Glomerular endothelial cell (primary cell): Measurements from ENCODE around the gene S100A6. TPM values are rescaled to one million over a fixed set of nuclear protein-coding genes. Genes with fewer than 3 reads are reported as not detected.

Experiments used
- DNase-seq: peaks from one replicate; pipeline ENCODE4 v3.0.0-alpha.2; 2011; ENCODE audit warnings: low read depth, low spot score; ENCODE audit errors: extremely low read depth
- total RNA-seq: library from RNA; depleted of rRNA; stranded (reverse); fragments of >200 nt; gene quantifications from 2 replicates; pipeline ENCODE4 v1.2.3, GENCODE V29; 2015

Gene S100A6
- total RNA-seq, 1 donor from 2014 or later: 581 TPM

DNA sequence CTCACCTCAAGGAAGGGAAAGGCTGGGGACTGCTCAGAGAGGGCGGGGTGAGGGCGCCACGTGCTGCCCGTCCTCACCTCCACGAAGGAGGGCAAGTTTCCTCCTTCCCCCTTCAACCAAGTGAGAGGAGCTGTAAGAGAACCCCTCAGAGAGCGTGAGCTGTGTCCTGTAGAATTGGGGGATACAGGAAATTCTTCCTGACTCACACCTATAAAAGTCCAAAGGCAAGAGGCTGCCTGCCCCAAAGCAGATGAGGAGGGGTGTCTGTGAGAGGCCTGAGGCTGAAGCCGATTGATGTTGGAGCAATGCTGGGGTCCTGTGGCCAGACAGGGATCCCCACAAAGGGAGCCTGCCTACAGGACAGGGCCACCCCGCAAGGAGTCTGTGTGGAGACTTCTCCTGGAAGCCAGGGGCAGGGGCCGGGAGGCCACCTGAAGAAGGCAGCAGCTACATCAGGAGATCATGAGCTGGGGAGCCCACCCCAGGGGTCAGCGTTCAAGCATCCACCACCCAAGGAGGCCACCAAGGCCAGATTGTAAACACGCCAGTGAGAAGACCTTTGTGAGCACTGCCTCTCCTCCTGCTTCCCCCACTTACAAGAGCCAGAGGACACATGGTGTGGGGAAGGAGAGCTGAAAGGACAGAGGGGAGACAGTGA lies 27.7 kb downstream of the S100A6 start:
- no peak for DNase-seq

GRCh38 chr1:153506831-153507413 lies 28.9 kb downstream of the S100A6 start:
- DNase-seq: no peak

- DNase-seq: no peak
Observed at GRCh38 chr1:153506386-153506785, 29.4 kb downstream of the S100A6 start.

GRCh38 chr1:153505576-153505975 lies 30.2 kb downstream of the S100A6 start:
- no peak for DNase-seq

- DNase-seq: no peak
Observed at GRCh38 chr1:153503766-153504165, 32.0 kb downstream of the S100A6 start.

DNA sequence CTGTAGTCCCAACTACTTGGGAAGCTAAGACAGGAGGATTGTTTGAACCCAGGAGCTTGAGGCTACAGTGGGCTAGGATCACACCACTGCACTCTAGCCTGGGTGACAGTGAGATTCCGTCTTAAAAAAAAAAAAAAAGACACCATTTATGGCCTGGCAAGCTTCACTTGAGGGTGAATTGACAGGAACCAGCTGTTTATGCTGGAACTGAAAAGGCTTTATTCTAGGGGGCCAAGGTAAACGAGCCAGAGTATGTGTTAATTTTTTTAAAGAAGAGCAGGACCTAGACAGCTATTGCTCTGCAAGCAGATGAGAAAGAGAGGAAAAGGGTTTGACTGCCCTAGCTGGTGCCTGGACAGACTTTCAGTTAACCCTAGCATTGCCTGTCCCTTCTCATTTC lies 37.0 kb downstream of the S100A6 start:
- no peak for DNase-seq

GRCh38 chr1:153495536-153495935 lies 40.3 kb downstream of the S100A6 start:
- no peak for DNase-seq

- DNase-seq: peak; percentile 33
Observed at GRCh38 chr1:153494976-153495535, 40.7 kb downstream of the S100A6 start.

GRCh38 chr1:153493343-153493960 lies 42.3 kb downstream of the S100A6 start:
- DNase-seq: no peak

GRCh38 chr1:153490272-153491051 lies 45.3 kb downstream of the S100A6 start:
- DNase-seq: no peak

GRCh38 chr1:153488731-153489130 lies 47.1 kb downstream of the S100A6 start:
- DNase-seq: no peak

DNA sequence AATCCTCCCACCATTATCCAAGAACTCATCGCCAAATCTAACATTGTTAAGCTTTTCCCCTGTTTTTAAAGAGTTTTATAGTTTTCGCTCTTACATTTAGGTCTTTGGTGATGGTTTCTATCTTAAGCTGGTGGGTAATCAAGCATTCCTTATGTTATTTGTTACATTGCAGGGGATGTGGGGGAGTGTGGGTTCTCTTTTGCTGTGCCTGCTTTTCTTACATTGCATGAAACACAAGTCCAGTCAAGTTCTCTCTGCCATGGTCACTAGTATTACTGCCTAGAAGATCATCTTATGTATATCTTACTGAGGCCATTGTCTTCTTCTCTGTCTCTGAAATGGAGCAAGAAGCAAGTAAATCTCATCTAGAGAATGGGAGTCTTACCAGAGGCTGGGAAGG lies 48.1 kb downstream of the S100A6 start:
- no peak for DNase-seq

- DNase-seq: no peak
Observed at GRCh38 chr1:153485863-153486262, 49.9 kb downstream of the S100A6 start.

Other genes starting within 250 kb of the S100A6 start
- not detected in 2 replicates for gene PGLYRP3, start 223.0 kb downstream of the S100A6 start, total RNA-seq
- not detected in 2 replicates for gene PGLYRP4, start 187.2 kb downstream of the S100A6 start, total RNA-seq
- gene S100A9, start 178.1 kb downstream of the S100A6 start, total RNA-seq: not detected in 2 replicates
- gene S100A12, start 160.4 kb downstream of the S100A6 start, total RNA-seq: not detected in 2 replicates
- gene S100A8, start 144.9 kb downstream of the S100A6 start, total RNA-seq: not detected in 2 replicates
- not detected in 2 replicates for gene S100A7A, start 119.5 kb downstream of the S100A6 start, total RNA-seq
- not detected in 2 replicates for gene S100A7, start 75.3 kb downstream of the S100A6 start, total RNA-seq
- not detected in 2 replicates for gene S100A5, start 4.9 kb upstream of the S100A6 start, total RNA-seq
- gene S100A4, start 9.8 kb upstream of the S100A6 start, total RNA-seq: 7.1 and 17.2 TPM in 2 replicates
- 6.8 and 6.9 TPM in 2 replicates for gene S100A3, start 13.3 kb upstream of the S100A6 start, total RNA-seq
- 3.9 and 9.4 TPM in 2 replicates for gene S100A2, start 29.9 kb upstream of the S100A6 start, total RNA-seq
- 582 and 906 TPM in 2 replicates for gene S100A16, start 77.1 kb upstream of the S100A6 start, total RNA-seq
- not detected in 2 replicates for gene S100A14, start 80.3 kb upstream of the S100A6 start, total RNA-seq
- gene S100A13, start 91.5 kb upstream of the S100A6 start, total RNA-seq: 104 and 206 TPM in 2 replicates
- not detected in 2 replicates for gene S100A1, start 92.4 kb upstream of the S100A6 start, total RNA-seq
- 28.3 and 43.9 TPM in 2 replicates for gene CHTOP, start 98.1 kb upstream of the S100A6 start, total RNA-seq
- gene SNAPIN, start 122.7 kb upstream of the S100A6 start, total RNA-seq: 41.4 and 56.2 TPM in 2 replicates
- 179 and 241 TPM in 2 replicates for gene ILF2, start 135.0 kb upstream of the S100A6 start, total RNA-seq
- 4.2 and 13.0 TPM in 2 replicates for gene NPR1, start 142.7 kb upstream of the S100A6 start, total RNA-seq
- gene INTS3, start 192.1 kb upstream of the S100A6 start, total RNA-seq: 40.3 and 48.9 TPM in 2 replicates
- gene SLC27A3, start 239.4 kb upstream of the S100A6 start, total RNA-seq: 13.4 and 15.7 TPM in 2 replicates